Measurements from ENCODE around the gene FDX2. TPM values are rescaled to one million over a fixed set of nuclear protein-coding genes. Genes with fewer than 3 reads are reported as not detected.

FDX2 gene
- total and polyA plus RNA-seq, 2 of the 13 experiments (the other 11 are each of a cell fraction or from before 2014, with no cell fraction given), result 21.0 to 24.7 TPM

GRCh38 chr19:10290876-10291553 is 24.8 kb downstream of the FDX2 start (continued):
- peak; percentile 53 for TF ChIP-seq HNRNPLL (IDR thresholded peaks at IDR 0.05; ENCODE audit: low read depth, low read length, poor library complexity, severe bottlenecking)
- no peak for TF ChIP-seq BHLHE40 (IDR thresholded peaks at IDR 0.05; ENCODE audit: low read length)
- no peak for TF ChIP-seq FUBP1 (CRISPR knock-in tag; IDR thresholded peaks at IDR 0.05; ENCODE audit: borderline replicate concordance)
- TF ChIP-seq HOXA3 (CRISPR knock-in tag; IDR thresholded peaks at IDR 0.05), result peak; percentile 19
- TF ChIP-seq DRAP1 (CRISPR knock-in tag; IDR thresholded peaks at IDR 0.05), result 0 out of 2 replicates have a peak, but pooled peaks have one; percentile 40
- 0 out of 2 replicates have a peak, but pooled peaks have one; percentile 6 for TF ChIP-seq ZNF451 (CRISPR knock-in tag; IDR thresholded peaks at IDR 0.05)
- TF ChIP-seq UBTF (CRISPR knock-in tag; IDR thresholded peaks at IDR 0.05), result peak; percentile 36; the same call in 1 of the 2 replicates
- TF ChIP-seq KDM5B (CRISPR knock-in tag; IDR thresholded peaks at IDR 0.05; ENCODE audit: borderline replicate concordance), result 0 out of 2 replicates have a peak, but pooled peaks have one; percentile 55
- TF ChIP-seq RBFOX2 (IDR thresholded peaks at IDR 0.05; ENCODE audit: low read depth, low read length), result 0 out of 2 replicates have a peak, but pooled peaks have one; percentile 23
- TF ChIP-seq ATF3 (CRISPR knock-in tag; IDR thresholded peaks at IDR 0.05), result no peak
- 0 out of 2 replicates have a peak, but pooled peaks have one; percentile 65 for TF ChIP-seq KLF6 (CRISPR knock-in tag; IDR thresholded peaks at IDR 0.05)
- TF ChIP-seq CSRNP1 (CRISPR knock-in tag; IDR thresholded peaks at IDR 0.05), result 0 out of 2 replicates have a peak, but pooled peaks have one; percentile 5
- no peak for TF ChIP-seq ZBTB4 (CRISPR knock-in tag; IDR thresholded peaks at IDR 0.05; ENCODE audit: borderline replicate concordance)
- peak; percentile 56; the same call in 1 of the 2 replicates for TF ChIP-seq SAP130 (CRISPR knock-in tag; IDR thresholded peaks at IDR 0.05; ENCODE audit: low read depth)
- TF ChIP-seq KAT7 (CRISPR knock-in tag; IDR thresholded peaks at IDR 0.05; ENCODE audit: borderline replicate concordance), result 0 out of 2 replicates have a peak, but pooled peaks have one; percentile 7
- no peak; the same call in 1 of the 2 replicates for TF ChIP-seq ZSCAN9 (CRISPR knock-in tag; IDR thresholded peaks at IDR 0.05; ENCODE audit: borderline replicate concordance)
- no peak for TF ChIP-seq HNF4A (CRISPR knock-in tag; IDR thresholded peaks at IDR 0.05)
- TF ChIP-seq BRD4 (CRISPR knock-in tag; IDR thresholded peaks at IDR 0.05), result no peak
- 0 out of 2 replicates have a peak, but pooled peaks have one; percentile 41 for TF ChIP-seq SNAI1 (CRISPR knock-in tag; IDR thresholded peaks at IDR 0.05; ENCODE audit: borderline replicate concordance)
